Smooth muscle cell (in vitro differentiated cells): ENCODE data around the gene MRPS15. TPM values are rescaled to one million over a fixed set of nuclear protein-coding genes. Genes with fewer than 3 reads are reported as not detected.

Source experiments
- DNase-seq: peaks from one replicate; lab custom pipeline; 2025; ENCODE audit not compliant: unreplicated experiment; lab: John Stamatoyannopoulos, UW
- H2AFZ ChIP-seq: fragments of 200-600 bp; sonication (generic); 2 replicates; pipeline ENCODE4 v1.6.0; 2016; ENCODE audit warnings: antibody characterized with exemption, low read depth, mild to moderate bottlenecking
- H3F3A ChIP-seq: fragments of 200-600 bp; sonication (generic); 2 replicates; pipeline ENCODE4 v1.6.0; 2017; ENCODE audit warnings: antibody characterized with exemption, low read depth
- H3K27ac ChIP-seq: fragments of 200-600 bp; sonication (generic); 2 replicates; pipeline ENCODE4 v1.5.1; 2016; ENCODE audit warnings: low read depth, mild to moderate bottlenecking
- H3K27me3 ChIP-seq: fragments of 200-600 bp; sonication (generic); 2 replicates; pipeline ENCODE4 v1.6.1; 2016; ENCODE audit warnings: low read depth, mild to moderate bottlenecking
- H3K36me3 ChIP-seq: fragments of 200-600 bp; sonication (generic); 2 replicates; pipeline ENCODE4 v1.5.1; 2016; ENCODE audit warnings: low read depth
- H3K4me1 ChIP-seq: fragments of 200-600 bp; sonication (generic); 2 replicates; pipeline ENCODE4 v1.5.1; 2016; ENCODE audit warnings: low read depth
- H3K4me2 ChIP-seq: fragments of 200-600 bp; sonication (generic); 2 replicates; pipeline ENCODE4 v1.6.0; 2016; ENCODE audit warnings: mild to moderate bottlenecking
- H3K4me3 ChIP-seq: fragments of 200-600 bp; sonication (generic); 2 replicates; pipeline ENCODE4 v1.5.1; 2016; ENCODE audit warnings: mild to moderate bottlenecking
- H3K79me2 ChIP-seq: fragments of 200-600 bp; sonication (generic); 2 replicates; pipeline ENCODE4 v1.6.0; 2016; ENCODE audit warnings: low read depth, mild to moderate bottlenecking
- H3K9ac ChIP-seq: fragments of 200-600 bp; sonication (generic); 2 replicates; pipeline ENCODE4 v1.6.0; 2016; ENCODE audit warnings: low read depth
- H3K9me3 ChIP-seq: fragments of 200-600 bp; sonication (generic); replicated peaks from 2 replicates; pipeline ENCODE4 v1.5.1; 2016; ENCODE audit warnings: low read depth
- H4K20me1 ChIP-seq: fragments of 200-600 bp; sonication (generic); 2 replicates; pipeline ENCODE4 v1.6.0; 2016; ENCODE audit warnings: low read depth
- WGBS: methylation state at CpG from one replicate; pipeline ENCODE4 v1.1.7; 2016; ENCODE audit warnings: low lambda C conversion rate; 5-methylcytosine and 5-hydroxymethylcytosine counted together
- polyA plus RNA-seq: library from polyadenylated mRNA; unstranded; fragments of >200 nt; fragmentation: Nextera tagmentation; extraction: Ambion mirVana; gene quantifications from 2 replicates; pipeline ENCODE4 v1.2.1, GENCODE V29; 2016
- total RNA-seq: library from RNA; depleted of rRNA; stranded (reverse); fragments of >200 nt; gene quantifications from 2 replicates; pipeline ENCODE4 v1.2.3, GENCODE V29; 2014
- TF ChIP-seq, protein P1 (sequence below): fragments of 200-600 bp; sonication (generic); IDR thresholded peaks from 2 replicates; pipeline ENCODE4 v1.5.1; 2017; ENCODE audit warnings: borderline replicate concordance, mild to moderate bottlenecking, antibody characterized with exemption; ENCODE audit not compliant: insufficient read depth, poor library complexity, severe bottlenecking

Gene MRPS15
- total and polyA plus RNA-seq, 2 experiments from 2014 or later = 78.3 to 141 TPM

DNA sequence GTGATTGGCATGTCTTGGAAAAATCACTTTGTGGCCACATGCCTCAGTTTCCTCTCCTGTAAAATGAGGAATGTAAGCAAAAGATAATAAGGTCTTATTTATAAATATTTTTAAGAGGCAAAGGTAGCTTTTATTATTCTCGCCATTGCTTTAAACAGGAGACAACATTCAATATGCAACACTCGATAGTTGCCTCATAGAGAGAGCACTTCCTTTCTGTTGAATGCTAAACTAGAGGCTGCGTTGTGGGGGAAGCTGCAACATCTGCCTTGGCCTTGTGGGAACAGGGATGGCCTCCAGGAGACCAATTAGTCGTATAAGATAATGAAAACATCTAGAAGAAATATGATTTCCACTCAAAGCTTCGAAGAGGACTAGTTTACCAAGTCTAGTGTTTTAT lies 17.4 kb downstream of the MRPS15 start:
- H3F3A ChIP-seq = no peaks in the 10 kb centered on the region
- H3K36me3 ChIP-seq = no peaks in the 10 kb centered on the region
- no peaks in the 10 kb centered on the region for H3K4me1 ChIP-seq
- TF ChIP-seq, protein P1, sequence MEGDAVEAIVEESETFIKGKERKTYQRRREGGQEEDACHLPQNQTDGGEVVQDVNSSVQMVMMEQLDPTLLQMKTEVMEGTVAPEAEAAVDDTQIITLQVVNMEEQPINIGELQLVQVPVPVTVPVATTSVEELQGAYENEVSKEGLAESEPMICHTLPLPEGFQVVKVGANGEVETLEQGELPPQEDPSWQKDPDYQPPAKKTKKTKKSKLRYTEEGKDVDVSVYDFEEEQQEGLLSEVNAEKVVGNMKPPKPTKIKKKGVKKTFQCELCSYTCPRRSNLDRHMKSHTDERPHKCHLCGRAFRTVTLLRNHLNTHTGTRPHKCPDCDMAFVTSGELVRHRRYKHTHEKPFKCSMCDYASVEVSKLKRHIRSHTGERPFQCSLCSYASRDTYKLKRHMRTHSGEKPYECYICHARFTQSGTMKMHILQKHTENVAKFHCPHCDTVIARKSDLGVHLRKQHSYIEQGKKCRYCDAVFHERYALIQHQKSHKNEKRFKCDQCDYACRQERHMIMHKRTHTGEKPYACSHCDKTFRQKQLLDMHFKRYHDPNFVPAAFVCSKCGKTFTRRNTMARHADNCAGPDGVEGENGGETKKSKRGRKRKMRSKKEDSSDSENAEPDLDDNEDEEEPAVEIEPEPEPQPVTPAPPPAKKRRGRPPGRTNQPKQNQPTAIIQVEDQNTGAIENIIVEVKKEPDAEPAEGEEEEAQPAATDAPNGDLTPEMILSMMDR = no peak
- H3K4me3 ChIP-seq = no peak overlapping the region
- 71% methylated on average over 5 of the region's 5 CpGs for WGBS
- no peak overlapping the region for H3K9ac ChIP-seq
- H3K27me3 ChIP-seq = no peaks in the 10 kb centered on the region
- H2AFZ ChIP-seq = no peak overlapping the region
- no peak overlapping the region for H3K4me2 ChIP-seq
- no peak for DNase-seq
- no peaks in the 10 kb centered on the region for H3K79me2 ChIP-seq
- H4K20me1 ChIP-seq = no peaks in the 10 kb centered on the region
- H3K27ac ChIP-seq = no peak overlapping the region
- H3K9me3 ChIP-seq = no peaks in the 10 kb centered on the region

DNA sequence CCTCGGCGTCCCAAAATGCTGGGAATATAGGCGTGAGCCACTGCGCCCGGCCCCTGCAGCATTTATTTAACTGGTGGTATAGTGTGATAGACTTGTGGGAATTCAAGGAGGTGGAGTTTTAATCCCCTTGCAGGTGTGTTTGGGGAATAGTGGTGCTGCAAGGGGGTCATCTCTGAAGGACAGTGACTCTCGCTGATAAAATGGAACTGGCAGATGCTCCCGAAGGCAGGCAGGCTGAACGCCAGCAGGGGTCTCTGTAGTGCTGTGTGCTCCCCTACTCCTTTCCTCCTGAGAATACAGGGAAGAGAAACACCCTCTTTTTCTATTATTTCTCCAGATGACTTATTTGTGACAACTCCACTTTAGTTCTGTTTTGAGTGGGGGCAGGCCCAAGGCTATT lies 17.9 kb downstream of the MRPS15 start:
- no peaks in the 10 kb centered on the region for H3K27me3 ChIP-seq
- H2AFZ ChIP-seq = no peak overlapping the region
- no peaks in the 10 kb centered on the region for H3K9me3 ChIP-seq
- 56% methylated on average over 8 of the region's 8 CpGs for WGBS
- H3K9ac ChIP-seq = no peak overlapping the region
- H3F3A ChIP-seq = no peaks in the 10 kb centered on the region
- H3K4me1 ChIP-seq = no peaks in the 10 kb centered on the region
- no peak overlapping the region for H3K27ac ChIP-seq
- DNase-seq = no peak
- no peaks in the 10 kb centered on the region for H4K20me1 ChIP-seq
- TF ChIP-seq, protein P1 = peak; percentile 18
- no peak overlapping the region for H3K4me2 ChIP-seq
- no peaks in the 10 kb centered on the region for H3K36me3 ChIP-seq
- no peaks in the 10 kb centered on the region for H3K79me2 ChIP-seq
- H3K4me3 ChIP-seq = no peak overlapping the region

DNA sequence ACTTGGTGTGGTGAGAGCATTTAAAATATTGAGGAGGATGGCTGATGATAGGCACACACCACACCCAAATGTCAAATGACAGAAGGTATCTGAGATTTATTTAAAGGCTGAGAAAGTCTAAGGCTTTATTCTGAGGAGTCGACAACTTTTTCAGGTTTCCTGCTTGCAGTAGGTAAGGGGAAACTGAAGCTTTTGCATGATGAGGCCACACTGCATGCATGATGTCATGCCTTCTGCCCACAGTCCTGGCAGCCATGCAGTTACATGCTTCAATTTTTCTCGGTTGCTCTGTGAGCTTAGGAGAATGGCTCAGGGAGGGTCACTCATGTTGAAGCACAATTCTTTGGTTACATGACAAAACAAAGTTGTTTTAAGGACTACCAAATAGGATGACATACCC lies 20.9 kb downstream of the MRPS15 start:
- no peaks in the 10 kb centered on the region for H4K20me1 ChIP-seq
- H3K4me1 ChIP-seq = no peaks in the 10 kb centered on the region
- no peaks in the 10 kb centered on the region for H3K27me3 ChIP-seq
- H3K27ac ChIP-seq = no peak overlapping the region
- no peaks in the 10 kb centered on the region for H3K79me2 ChIP-seq
- no peak overlapping the region for H3K9ac ChIP-seq
- H3F3A ChIP-seq = no peaks in the 10 kb centered on the region
- 90% methylated on average over 2 of the region's 2 CpGs for WGBS
- no peaks in the 10 kb centered on the region for H3K36me3 ChIP-seq
- no peaks in the 10 kb centered on the region for H3K9me3 ChIP-seq
- TF ChIP-seq, protein P1 = no peak
- H3K4me3 ChIP-seq = no peak overlapping the region
- H2AFZ ChIP-seq = no peak overlapping the region
- H3K4me2 ChIP-seq = no peak overlapping the region
- no peak for DNase-seq

DNA sequence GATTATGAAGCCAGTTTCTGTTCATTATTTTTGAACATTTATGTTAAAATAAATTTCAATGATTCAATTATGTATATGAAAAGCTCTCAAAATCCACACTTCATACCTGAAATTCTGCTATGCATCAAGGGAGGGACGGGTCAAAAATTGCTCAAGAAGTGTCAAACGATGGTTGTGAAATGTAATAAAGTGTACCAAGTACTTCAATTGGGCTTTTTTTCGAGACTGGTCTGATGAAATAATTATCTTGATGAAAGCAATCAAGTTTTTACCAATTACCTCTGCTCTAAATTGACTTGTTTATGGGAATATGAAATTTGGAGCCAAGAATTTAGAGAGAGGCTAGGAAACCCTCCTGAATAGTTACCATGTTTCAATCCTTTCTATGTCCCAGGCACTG lies 21.8 kb downstream of the MRPS15 start:
- Histone ChIP-seq H4K20me1 (no peaks in the 10 kb centered on the region), H3K9me3 (no peaks in the 10 kb centered on the region), H2AFZ (no peak overlapping the region), H3K4me1 (no peaks in the 10 kb centered on the region), H3K4me3 (no peak overlapping the region), H3K79me2 (no peaks in the 10 kb centered on the region), H3K4me2 (no peak overlapping the region), H3F3A (no peaks in the 10 kb centered on the region), H3K27me3 (no peaks in the 10 kb centered on the region), H3K9ac (no peak overlapping the region), H3K27ac (no peak overlapping the region), H3K36me3 (no peaks in the 10 kb centered on the region)
- TF ChIP-seq, protein P1 = no peak
- no peak for DNase-seq
- 90% methylated on average over 3 of the region's 3 CpGs for WGBS
